ENCODE data around the gene DUSP10. TPM values are rescaled to one million over a fixed set of nuclear protein-coding genes. Genes with fewer than 3 reads are reported as not detected.

Gene DUSP10
- total and polyA plus RNA-seq, 12 donors, result 1.8 to 9.7 (median 3.8) TPM

DNA sequence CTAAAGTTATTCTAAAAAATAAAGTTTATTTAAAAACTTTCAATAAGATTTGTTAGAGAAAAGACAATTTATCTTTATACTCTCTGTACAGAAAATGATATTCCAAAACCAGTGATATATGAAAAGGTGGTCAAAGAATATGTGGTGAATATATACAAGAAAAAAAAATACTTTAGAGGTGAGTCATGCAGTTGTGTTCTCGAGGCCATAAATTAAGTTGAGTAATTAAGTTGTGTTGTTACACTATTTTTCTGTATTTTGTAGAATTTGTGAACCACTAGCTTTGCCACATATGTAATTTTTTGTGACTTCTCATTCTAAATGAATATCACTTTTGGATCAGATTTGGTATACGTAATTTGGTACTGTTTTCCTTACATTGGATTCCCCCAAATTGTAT is 23.6 kb upstream of the DUSP10 start:
- H3K27ac ChIP-seq, result no peak overlapping the region
- ATAC-seq, result no peak
- no peaks in the 10 kb centered on the region for H3K36me3 ChIP-seq

DNA sequence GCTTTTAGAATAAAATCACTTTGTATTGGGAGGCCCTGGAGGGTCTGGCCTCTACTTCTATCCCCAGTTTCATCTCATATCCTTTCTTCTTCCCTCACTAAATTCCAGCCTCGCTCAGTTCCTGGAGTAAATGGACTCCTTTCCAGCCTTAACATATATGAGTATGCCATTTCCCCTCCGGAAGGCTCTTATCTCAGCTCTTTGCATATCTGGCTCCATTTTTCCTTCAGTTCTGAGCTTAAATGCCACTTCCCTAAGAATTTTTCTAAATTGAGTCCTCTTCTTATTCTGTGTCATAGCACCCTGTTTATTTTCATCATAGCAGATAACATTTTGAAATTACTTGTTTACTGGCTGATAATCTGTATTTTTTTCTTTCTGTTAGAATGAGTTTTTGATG is 20.2 kb upstream of the DUSP10 start:
- Histone ChIP-seq H3K9me3 (no peaks in the 10 kb centered on the region), H3K27ac (no peak overlapping the region), H3K4me1 (peaks cover 0 to 16% (median 0%) of the 10 kb centered on the region in 9 donors), H3K4me3 (no peak overlapping the region), H3K36me3 (no peaks in the 10 kb centered on the region), H3K27me3 (no peaks in the 10 kb centered on the region)
- intact Hi-C loops (cut with DNase I), result no loop called here
- ATAC-seq (no peak), DNase-seq (no peak)
- TF ChIP-seq, protein P1, sequence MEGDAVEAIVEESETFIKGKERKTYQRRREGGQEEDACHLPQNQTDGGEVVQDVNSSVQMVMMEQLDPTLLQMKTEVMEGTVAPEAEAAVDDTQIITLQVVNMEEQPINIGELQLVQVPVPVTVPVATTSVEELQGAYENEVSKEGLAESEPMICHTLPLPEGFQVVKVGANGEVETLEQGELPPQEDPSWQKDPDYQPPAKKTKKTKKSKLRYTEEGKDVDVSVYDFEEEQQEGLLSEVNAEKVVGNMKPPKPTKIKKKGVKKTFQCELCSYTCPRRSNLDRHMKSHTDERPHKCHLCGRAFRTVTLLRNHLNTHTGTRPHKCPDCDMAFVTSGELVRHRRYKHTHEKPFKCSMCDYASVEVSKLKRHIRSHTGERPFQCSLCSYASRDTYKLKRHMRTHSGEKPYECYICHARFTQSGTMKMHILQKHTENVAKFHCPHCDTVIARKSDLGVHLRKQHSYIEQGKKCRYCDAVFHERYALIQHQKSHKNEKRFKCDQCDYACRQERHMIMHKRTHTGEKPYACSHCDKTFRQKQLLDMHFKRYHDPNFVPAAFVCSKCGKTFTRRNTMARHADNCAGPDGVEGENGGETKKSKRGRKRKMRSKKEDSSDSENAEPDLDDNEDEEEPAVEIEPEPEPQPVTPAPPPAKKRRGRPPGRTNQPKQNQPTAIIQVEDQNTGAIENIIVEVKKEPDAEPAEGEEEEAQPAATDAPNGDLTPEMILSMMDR (IDR thresholded peaks at IDR 0.05), result no peak
- 51 to 55% methylated on average over 2 of the region's 2 CpGs for WGBS, 2 donors

More for the DNA sequence above, 23.6 kb upstream of the DUSP10 start:
- Histone ChIP-seq H3K4me1 (peaks cover 0 to 10% (median 0%) of the 10 kb centered on the region in 9 donors), H3K4me3 (no peak overlapping the region), H3K9me3 (no peaks in the 10 kb centered on the region), H3K27me3 (no peaks in the 10 kb centered on the region)
- intact Hi-C loops (cut with DNase I), result no loop called here
- TF ChIP-seq, protein P1 (IDR thresholded peaks at IDR 0.05), result no peak
- no peak for DNase-seq
- WGBS, 2 donors, result 22 to 31% methylated on average over 2 of the region's 2 CpGs

DNA sequence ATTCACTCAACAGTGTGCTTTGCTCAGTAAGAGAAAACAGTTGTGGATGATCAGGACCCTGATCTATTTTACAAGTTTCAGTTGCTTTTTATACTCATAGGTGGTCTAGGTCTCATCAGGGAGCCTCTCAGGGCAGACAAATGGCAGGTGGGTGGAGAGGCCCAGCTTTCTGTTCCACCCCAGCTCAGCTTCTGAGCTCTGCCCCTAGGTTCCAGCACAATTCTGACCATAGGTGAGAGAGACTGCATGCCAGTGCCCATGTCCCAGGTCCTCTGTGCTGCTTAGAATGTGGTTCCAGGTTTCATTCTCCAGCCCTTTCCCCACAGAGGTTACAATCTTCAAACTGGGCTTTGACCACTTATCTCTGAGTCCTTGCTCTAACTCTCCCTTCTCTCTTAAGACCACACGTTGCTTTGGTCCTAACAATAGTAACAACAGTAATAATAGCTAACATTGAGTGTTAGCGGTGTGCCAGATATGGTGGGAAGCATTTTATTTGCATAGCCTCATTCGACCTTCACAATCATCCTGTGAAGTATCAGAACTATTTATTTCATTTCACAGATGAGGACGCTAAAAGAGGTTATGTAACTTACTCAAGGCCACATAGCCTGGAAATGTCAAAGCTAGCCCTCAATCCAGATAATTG is 19.6 kb upstream of the DUSP10 start:
- Histone ChIP-seq H3K9me3 (no peaks in the 10 kb centered on the region), H3K27ac (no peak overlapping the region), H3K4me3 (no peak overlapping the region), H3K36me3 (no peaks in the 10 kb centered on the region), H3K27me3 (no peaks in the 10 kb centered on the region), H3K4me1 (peaks cover 0 to 16% (median 0%) of the 10 kb centered on the region in 9 donors)
- ATAC-seq, result peak in 1 of 8 donors; percentile 26
- TF ChIP-seq, protein P1 (IDR thresholded peaks at IDR 0.05), result no peak
- 31 to 45% methylated on average over 4 of the region's 4 CpGs for WGBS, 2 donors
- DNase-seq, result no peak
- intact Hi-C loops (cut with DNase I), result no loop called here

DNA sequence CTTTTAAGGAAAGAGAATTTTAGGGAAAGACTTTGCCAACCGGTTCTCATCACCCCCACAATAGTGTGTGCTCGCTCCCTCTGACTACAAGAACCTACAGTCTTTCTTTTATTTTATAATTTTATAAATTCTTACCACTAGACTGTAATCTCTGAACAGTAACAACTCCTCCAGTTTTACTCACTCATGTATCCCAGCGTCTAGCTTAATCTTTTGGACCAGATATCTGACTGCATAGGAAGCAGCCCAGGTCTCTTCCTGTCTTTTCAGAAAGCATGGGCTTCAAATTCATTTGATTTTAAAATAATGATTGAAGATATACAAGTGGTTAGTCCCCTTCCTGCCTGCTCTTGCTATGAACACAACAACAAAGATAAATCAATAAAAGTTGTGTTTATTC is 19.0 kb upstream of the DUSP10 start:
- WGBS, 2 donors, result 64 to 70% methylated on average over 3 of the region's 3 CpGs
- no peak for ATAC-seq
- Histone ChIP-seq H3K9me3 (no peaks in the 10 kb centered on the region), H3K27me3 (no peaks in the 10 kb centered on the region), H3K4me1 (peaks cover 0 to 16% (median 0%) of the 10 kb centered on the region in 9 donors), H3K27ac (no peak overlapping the region), H3K4me3 (no peak overlapping the region), H3K36me3 (no peaks in the 10 kb centered on the region)
- DNase-seq, result no peak
- TF ChIP-seq, protein P1 (IDR thresholded peaks at IDR 0.05), result no peak
- intact Hi-C loops (cut with DNase I), result no loop called here

Measured in heart right ventricle (tissue), 16 donors.